HEK293T (cell line): ENCODE measurements around the gene CCDC85B.
"Not testable (repeated sequence)": the region's sequence is repeated elsewhere in the genome, so short reads cannot be mapped to it uniquely, and the experiment has no call there.

ENCODE experiments used
- ARNT ChIP-seq: fragments of 450-650 bp; IDR thresholded peaks from 2 replicates; pipeline ENCODE4 v1.6.1; 2017; ENCODE audit warnings: mild to moderate bottlenecking
- BHLHE40 ChIP-seq: fragments of 450-650 bp; IDR thresholded peaks from 2 replicates; pipeline ENCODE4 v1.6.1; 2016; ENCODE audit warnings: mild to moderate bottlenecking, moderate library complexity, borderline replicate concordance
- ELF4 ChIP-seq: fragments of 450-650 bp; IDR thresholded peaks from 2 replicates; pipeline ENCODE4 v1.6.1; 2017; ENCODE audit warnings: antibody characterized with exemption
- FOXA1 ChIP-seq: fragments of 450-650 bp; IDR thresholded peaks from 2 replicates; pipeline ENCODE4 v1.6.1; 2016; ENCODE audit warnings: mild to moderate bottlenecking
- FOXK2 ChIP-seq: fragments of 450-650 bp; IDR thresholded peaks from 2 replicates; pipeline ENCODE4 v1.6.1; 2016; ENCODE audit warnings: mild to moderate bottlenecking
- FOXM1 ChIP-seq: fragments of 450-650 bp; IDR thresholded peaks from 2 replicates; pipeline ENCODE4 v1.6.1; 2017; ENCODE audit warnings: mild to moderate bottlenecking, borderline replicate concordance
- L3MBTL2 ChIP-seq: fragments of 450-650 bp; conservative IDR thresholded peaks from 2 replicates; pipeline ENCODE4 v1.6.1; 2016; ENCODE audit warnings: mild to moderate bottlenecking
- NFRKB ChIP-seq: fragments of 450-650 bp; IDR thresholded peaks from 2 replicates; pipeline ENCODE4 v1.6.1; 2016; ENCODE audit warnings: mild to moderate bottlenecking, moderate library complexity
- SP1 ChIP-seq: fragments of 450-650 bp; IDR thresholded peaks from 2 replicates; pipeline ENCODE4 v1.6.1; 2017
- SUZ12 ChIP-seq: fragments of 450-650 bp; IDR thresholded peaks from 2 replicates; pipeline ENCODE4 v1.6.1; 2016; ENCODE audit warnings: mild to moderate bottlenecking
- TARDBP ChIP-seq: fragments of 450-650 bp; IDR thresholded peaks from 2 replicates; pipeline ENCODE4 v1.6.1; 2016
- ZNF384 ChIP-seq: fragments of 450-650 bp; IDR thresholded peaks from 2 replicates; pipeline ENCODE4 v1.6.1; 2016
- TF ChIP-seq, protein P1 (sequence below): fragments of 450-650 bp; IDR thresholded peaks from 2 replicates; pipeline ENCODE4 v1.6.1; 2016

DNA sequence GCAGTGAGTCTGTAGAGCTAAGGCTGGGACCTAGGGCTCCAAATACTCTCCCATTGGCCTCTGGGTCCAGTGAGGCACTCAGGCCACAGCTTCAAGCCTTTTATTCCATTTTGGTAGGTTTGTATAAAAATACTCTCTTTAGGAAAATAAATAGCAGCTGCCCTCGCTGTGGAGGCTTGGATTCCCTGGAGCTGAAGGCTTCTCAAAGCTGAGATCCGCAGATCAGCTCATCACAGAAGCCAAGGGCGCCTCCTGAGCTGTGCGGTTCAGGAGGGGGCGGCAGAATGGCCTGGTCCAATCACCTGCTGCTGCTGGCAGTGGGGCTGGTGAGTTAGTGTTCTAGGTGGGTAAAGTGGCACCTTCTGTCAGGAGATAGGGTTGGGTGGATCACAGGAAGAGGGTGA lies 1.7 kb downstream of the CCDC85B start:
- TF ChIP-seq FOXM1, L3MBTL2, BHLHE40, SUZ12, FOXK2, ARNT, NFRKB, ELF4, TARDBP, SP1, ZNF384, FOXA1: not testable (repeated sequence)
- TF ChIP-seq, protein P1, sequence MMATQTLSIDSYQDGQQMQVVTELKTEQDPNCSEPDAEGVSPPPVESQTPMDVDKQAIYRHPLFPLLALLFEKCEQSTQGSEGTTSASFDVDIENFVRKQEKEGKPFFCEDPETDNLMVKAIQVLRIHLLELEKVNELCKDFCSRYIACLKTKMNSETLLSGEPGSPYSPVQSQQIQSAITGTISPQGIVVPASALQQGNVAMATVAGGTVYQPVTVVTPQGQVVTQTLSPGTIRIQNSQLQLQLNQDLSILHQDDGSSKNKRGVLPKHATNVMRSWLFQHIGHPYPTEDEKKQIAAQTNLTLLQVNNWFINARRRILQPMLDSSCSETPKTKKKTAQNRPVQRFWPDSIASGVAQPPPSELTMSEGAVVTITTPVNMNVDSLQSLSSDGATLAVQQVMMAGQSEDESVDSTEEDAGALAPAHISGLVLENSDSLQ = not testable (repeated sequence)
